Right cardiac atrium (tissue), 5 donors: Measurements from ENCODE around the gene FUOM. TPM values are rescaled to one million over a fixed set of nuclear protein-coding genes. Genes with fewer than 3 reads are reported as not detected.

ENCODE experiments used
- ATAC-seq, 2 donors: fragments of 200-7000 bp; cut with Tn5 transposase; one replicate each; pipeline versions ENCODE4 v1.8.0 to v1.9.1; 2020; ENCODE audit warnings: moderate library complexity in 2 of 2, mild to moderate bottlenecking in 1 of 2
- DNase-seq, 3 donors: peaks; one replicate each; pipeline ENCODE4 v3.0.0-alpha.2; 2020
- H3K27ac ChIP-seq: one replicate; pipeline ENCODE4 v1.5.1; 2013; ENCODE audit warnings: mild to moderate bottlenecking, low read length, control low read depth, moderate library complexity
- H3K27me3 ChIP-seq: one replicate; pipeline ENCODE4 v1.6.1; 2013; ENCODE audit not compliant: control insufficient read depth, insufficient read depth
- H3K4me1 ChIP-seq: one replicate; pipeline ENCODE4 v1.6.1; 2013; ENCODE audit warnings: low read length; ENCODE audit not compliant: control insufficient read depth, insufficient read depth
- H3K4me3 ChIP-seq: one replicate; pipeline ENCODE4 v1.5.1; 2013; ENCODE audit warnings: low read length, control low read depth
- H3K9me3 ChIP-seq: one replicate; pipeline ENCODE4 v1.6.1; 2013; ENCODE audit warnings: low read length; ENCODE audit not compliant: control insufficient read depth
- WGBS: extraction: QIAGEN DNeasy Blood & Tissue Kit; methylation state at CpG from one replicate; pipeline ENCODE4 v1.1.7; 2013; 5-methylcytosine and 5-hydroxymethylcytosine counted together
- intact Hi-C, 4 donors: fragments of 100-400 bp; cut with DNase I; formaldehyde crosslinking; loops; one replicate each; pipeline versions ENCODE4 v1.11.0 to v1.14.0; 2022 to 2023
- long read RNA-seq, 4 donors: library from polyadenylated mRNA; unstranded; transcript quantifications; one replicate each; pipeline ENCODE4 v2.0.0, GENCODE V29; 2020 to 2021
- polyA plus RNA-seq: library from polyadenylated mRNA; stranded (reverse); fragments of 200-250 nt; gene quantifications from one replicate; pipeline ENCODE4 v1.2.3, GENCODE V29; 2013
- total RNA-seq, 4 donors: library from RNA; stranded (reverse); fragmentation: NEBNext Ultra II Directional; extraction: Animal tissue kit (Norgen Biotek cat#: 25700); gene quantifications; one replicate each; pipeline ENCODE4 v1.2.1, GENCODE V29; 2021
- donor health status: healthy with polysubstance abuse.
- donor health status: DM: no; HTN: yes; CAD: no.
- donor health status: DM: no; HTN: no; CAD: no.
- donor health status: DM: no; HTN: yes; CAD: no; lungs with severe emphysema.
- donor health status: DM: yes; HTN: yes; CAD: no.

FUOM gene, protein sequence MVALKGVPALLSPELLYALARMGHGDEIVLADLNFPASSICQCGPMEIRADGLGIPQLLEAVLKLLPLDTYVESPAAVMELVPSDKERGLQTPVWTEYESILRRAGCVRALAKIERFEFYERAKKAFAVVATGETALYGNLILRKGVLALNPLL
- 10 to 100 TPM; 19.7 to 25.0 (median 21.8) TPM for total RNA-seq
- polyA plus RNA-seq = 26.9 TPM
- long read RNA-seq, donor 1, transcript FUOM-201 (6 exons, 709 nt) = major isoform, 15 of 24 reads
- long read RNA-seq, donor 1, partial matches to known transcripts = 5 of 24 reads
- long read RNA-seq, donor 1, other reads (novel, unspliced or antisense) = 1 of 24 reads
- long read RNA-seq, donor 2, transcript FUOM-201 (6 exons, 709 nt) = major isoform, 9 of 10 reads
- long read RNA-seq, donor 2, partial matches to known transcripts = 0 of 10 reads
- long read RNA-seq, donor 2, other reads (novel, unspliced or antisense) = 1 of 10 reads
- long read RNA-seq, donor 3, partial matches to known transcripts = 4 of 14 reads
- long read RNA-seq, donor 3, other reads (novel, unspliced or antisense) = 8 of 14 reads
- long read RNA-seq, donor 4, partial matches to known transcripts = 3 of 7 reads
- long read RNA-seq, donor 4, other reads (novel, unspliced or antisense) = 1 of 7 reads

- H3K4me3 ChIP-seq = peak within 1 kb of the TSS; percentile 62
- DNase-seq (peak; percentile 70 to 89 (median 86)), ATAC-seq (peak; percentile 82 to 86)
- intact Hi-C loops = no loop called here
- 2% methylated on average over 83 of the region's 83 CpGs for WGBS
- H3K27ac ChIP-seq = peak within 1 kb of the TSS; percentile 36
- no peaks in the 10 kb centered on the region for H3K4me1 ChIP-seq
- H3K9me3 ChIP-seq = no peaks in the 10 kb centered on the region
- no peaks in the 10 kb centered on the region for H3K27me3 ChIP-seq
Observed at GRCh38 chr10:133357285-133358161, at the start of gene FUOM. Gene FUOM, minus strand, starts transcription at chr10:133358019. Its CDS starts 12 bp downstream, at chr10:133358007.

DNA sequence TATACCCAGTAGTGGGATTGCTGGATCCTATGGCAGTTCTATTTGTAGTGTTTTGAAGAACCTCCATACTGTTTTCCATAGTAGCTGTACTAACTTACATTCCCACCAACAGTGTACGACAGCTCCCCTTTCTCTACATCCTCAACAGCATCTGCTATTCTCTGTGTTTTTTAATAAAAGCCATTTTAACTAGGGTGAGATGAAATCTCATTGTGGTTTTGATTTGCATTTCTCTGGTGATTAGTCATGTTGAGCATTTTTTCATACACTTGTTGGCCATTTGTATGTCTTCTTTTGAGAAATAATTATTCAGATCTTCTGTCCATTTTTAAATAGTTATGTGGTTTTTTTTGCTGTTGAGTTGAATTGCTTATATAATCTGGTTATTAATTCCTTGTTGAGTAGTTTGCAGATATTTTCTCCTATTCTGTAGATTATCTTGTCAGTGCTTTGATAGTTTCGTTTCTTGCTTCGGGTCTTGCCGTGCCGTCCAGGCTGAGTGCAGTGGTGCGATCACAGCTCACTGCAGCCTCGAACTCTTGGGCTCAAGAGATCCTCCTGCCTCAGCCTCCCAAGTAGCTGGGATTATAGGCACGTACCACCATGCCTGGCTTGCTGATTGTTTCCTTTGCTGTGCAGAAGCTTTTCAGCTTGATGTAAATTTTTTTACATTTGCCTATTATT is 48.2 kb upstream of the FUOM start:
- WGBS = 94% methylated on average over 8 of the region's 8 CpGs
- no peak for ATAC-seq

DNA sequence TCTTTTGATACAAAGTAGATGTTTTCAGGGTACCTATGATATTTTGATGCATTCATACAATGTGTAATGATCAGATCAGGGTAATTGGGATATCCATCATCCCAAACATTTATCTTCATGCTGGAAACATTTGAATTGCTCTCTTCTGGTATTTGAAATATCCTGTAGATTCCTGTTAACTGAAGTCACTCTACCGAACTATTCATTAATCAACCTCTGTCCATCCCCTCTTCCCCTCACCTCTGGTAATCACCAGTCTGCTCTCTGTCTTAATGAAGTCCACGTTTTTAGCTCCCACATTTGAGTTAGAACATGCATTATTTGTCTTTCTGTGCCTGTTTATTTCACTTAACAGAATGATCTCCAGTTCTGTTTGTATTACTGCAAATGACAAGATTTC is 47.5 kb upstream of the FUOM start:
- H3K4me3 ChIP-seq = no peak overlapping the region
- no peak overlapping the region for H3K27ac ChIP-seq
- intact Hi-C loops = no loop called here
- H3K4me1 ChIP-seq = no peaks in the 10 kb centered on the region
- H3K27me3 ChIP-seq = no peaks in the 10 kb centered on the region
- DNase-seq = no peak
- no peaks in the 10 kb centered on the region for H3K9me3 ChIP-seq
- WGBS = 66% methylated on average over 2 of the region's 2 CpGs
- ATAC-seq = no peak

More for the DNA sequence above, 48.2 kb upstream of the FUOM start:
- intact Hi-C loops = no loop called here
- H3K4me1 ChIP-seq = no peaks in the 10 kb centered on the region
- no peak for DNase-seq
- H3K4me3 ChIP-seq = no peak overlapping the region
- H3K27me3 ChIP-seq = no peaks in the 10 kb centered on the region
- H3K27ac ChIP-seq = no peak overlapping the region
- no peaks in the 10 kb centered on the region for H3K9me3 ChIP-seq

DNA sequence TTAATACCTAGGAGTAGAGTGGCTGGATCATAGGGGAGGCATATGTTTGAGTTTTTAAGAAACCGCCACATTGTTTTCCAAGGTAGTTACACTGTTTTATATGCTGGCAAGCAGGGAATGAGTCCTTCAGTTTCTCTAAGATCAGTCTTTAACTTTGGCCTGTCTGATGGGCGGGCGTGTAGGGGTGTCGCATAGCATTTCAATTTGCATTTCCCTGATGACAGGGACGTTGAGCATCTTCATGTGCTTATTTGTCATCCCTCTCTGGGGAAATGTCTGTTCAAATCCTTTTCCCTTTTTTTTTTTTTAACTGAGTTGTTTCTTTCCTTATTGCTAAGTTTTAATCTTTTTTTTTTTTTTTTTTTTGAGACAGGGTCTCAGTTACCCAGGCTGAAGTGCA is 46.0 kb upstream of the FUOM start:
- DNase-seq = peak in 1 of 3 donors; percentile 10
- Histone ChIP-seq H3K4me1 (no peaks in the 10 kb centered on the region), H3K4me3 (no peak overlapping the region), H3K9me3 (no peaks in the 10 kb centered on the region), H3K27me3 (no peaks in the 10 kb centered on the region), H3K27ac (no peak overlapping the region)
- intact Hi-C loops = no loop called here
- 97% methylated on average over 5 of the region's 5 CpGs for WGBS
- no peak for ATAC-seq

GRCh38 chr10:133403359-133403758 is 45.5 kb upstream of the FUOM start:
- Histone ChIP-seq H3K4me3 (no peak overlapping the region), H3K27me3 (no peaks in the 10 kb centered on the region), H3K27ac (no peak overlapping the region), H3K9me3 (no peaks in the 10 kb centered on the region), H3K4me1 (no peaks in the 10 kb centered on the region)
- 85% methylated on average over 16 of the region's 16 CpGs for WGBS
- intact Hi-C loops = no loop called here
- no peak for ATAC-seq
- DNase-seq = peak in 1 of 3 donors; percentile 20

DNA sequence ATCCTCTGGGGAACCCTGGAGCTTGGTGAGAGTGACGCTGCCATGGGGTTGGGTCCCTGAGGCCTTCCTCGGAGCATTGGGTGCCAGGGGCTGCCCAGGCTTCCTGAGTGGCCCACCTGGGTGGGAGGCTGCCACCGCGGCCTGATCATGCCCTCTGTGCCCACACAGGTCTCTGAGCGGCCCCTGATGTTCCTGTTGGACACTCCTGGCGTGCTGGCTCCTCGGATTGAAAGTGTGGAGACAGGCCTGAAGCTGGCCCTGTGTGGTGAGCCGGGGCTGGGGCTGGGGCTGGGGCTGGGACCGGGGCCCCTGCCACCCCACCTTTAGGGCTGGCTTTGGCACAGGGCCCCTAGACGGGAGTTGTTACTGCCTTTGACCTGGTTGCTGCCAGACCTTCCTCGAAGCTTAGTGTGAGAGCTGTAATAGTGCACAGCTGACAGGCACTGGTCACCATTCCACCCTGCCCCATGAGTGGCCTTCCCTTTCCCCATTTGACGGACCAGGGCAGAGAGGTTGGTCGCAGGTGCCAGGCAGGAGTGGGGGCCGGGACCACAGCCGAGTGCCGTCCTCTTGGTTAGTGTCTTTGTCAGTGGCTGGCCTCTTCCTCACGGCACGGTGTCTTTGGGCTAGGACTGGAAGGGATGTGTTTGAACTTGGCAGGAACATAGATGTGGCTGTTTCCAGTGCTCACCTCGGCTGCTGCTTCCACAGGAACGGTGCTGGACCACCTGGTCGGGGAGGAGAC is 44.3 kb upstream of the FUOM start:
- no peaks in the 10 kb centered on the region for H3K27me3 ChIP-seq
- no peaks in the 10 kb centered on the region for H3K9me3 ChIP-seq
- intact Hi-C loops = no loop called here
- H3K27ac ChIP-seq = no peak overlapping the region
- ATAC-seq = peak in 1 of 2 donors; percentile 32
- no peaks in the 10 kb centered on the region for H3K4me1 ChIP-seq
- 96% methylated on average over 21 of the region's 21 CpGs for WGBS
- peak in 1 of 3 donors; percentile 47 for DNase-seq
- H3K4me3 ChIP-seq = no peak overlapping the region

- ATAC-seq (peak in 1 of 2 donors; percentile 31), DNase-seq (peak in 2 of 3 donors; percentile 13 to 35)
- Histone ChIP-seq H3K9me3 (no peaks in the 10 kb centered on the region), H3K27ac (no peak overlapping the region), H3K4me3 (no peak overlapping the region), H3K4me1 (no peaks in the 10 kb centered on the region), H3K27me3 (no peaks in the 10 kb centered on the region)
- intact Hi-C loops = no loop called here
- 93% methylated on average over 12 of the region's 12 CpGs for WGBS
Observed at GRCh38 chr10:133401500-133401899, 43.7 kb upstream of the FUOM start.

- 86% methylated on average over 10 of the region's 10 CpGs for WGBS
- H3K27me3 ChIP-seq = no peaks in the 10 kb centered on the region
- H3K9me3 ChIP-seq = no peaks in the 10 kb centered on the region
- no peak overlapping the region for H3K27ac ChIP-seq
- peak in 2 of 3 donors; percentile 7 to 31 for DNase-seq
- intact Hi-C loops = no loop called here
- H3K4me3 ChIP-seq = no peak overlapping the region
- no peaks in the 10 kb centered on the region for H3K4me1 ChIP-seq
- ATAC-seq = no peak
Observed at GRCh38 chr10:133400624-133401424, 43.0 kb upstream of the FUOM start.

- WGBS = 95% methylated on average over 19 of the region's 19 CpGs
- intact Hi-C loops = no loop called here
- DNase-seq (peak in 1 of 3 donors; percentile 34), ATAC-seq (no peak)
- Histone ChIP-seq H3K27me3 (no peaks in the 10 kb centered on the region), H3K4me3 (no peak overlapping the region), H3K4me1 (no peaks in the 10 kb centered on the region), H3K27ac (no peak overlapping the region), H3K9me3 (no peaks in the 10 kb centered on the region)
Observed at GRCh38 chr10:133399123-133399601, 41.3 kb upstream of the FUOM start.
